ENCODE data around the gene ZNF394. TPM values are rescaled to one million over a fixed set of nuclear protein-coding genes. Genes with fewer than 3 reads are reported as not detected.
A peak's percentile ranks its signal among the peaks of the same experiment; 100 is the strongest.

The ZNF394 gene
- polyA plus RNA-seq, 3 donors: 35.7 to 57.7 (median 39.1) TPM

- DNase-seq: no peak
Observed at GRCh38 chr7:99465421-99465768, 34.7 kb downstream of the ZNF394 start.

GRCh38 chr7:99461221-99461620 lies 38.9 kb downstream of the ZNF394 start:
- DNase-seq: no peak
- no peak overlapping the region for H3K4me3 Mint-ChIP-seq
- Histone ChIP-seq H3K4me2 (replicated peaks; ENCODE audit: extremely low read depth, low read length, poor library complexity, severe bottlenecking) (no peak overlapping the region), H3K9ac (ENCODE audit: insufficient read depth, low read length, poor library complexity, severe bottlenecking) (no peak overlapping the region), H3K27ac (ENCODE audit: low read depth in 1 of 2, low read length in 2 of 2) (no peak overlapping the region), H3K4me1 (ENCODE audit: control insufficient read depth in 1 of 2, insufficient read depth in 2 of 2, low read length in 2 of 2) (peaks cover 11 to 20% of the 10 kb centered on the region in 2 donors), H3K4me3 (replicated peaks in 1 of 3; ENCODE audit: low read depth in 2 of 3, low read length in 3 of 3) (no peak overlapping the region), H3K79me2 (ENCODE audit: insufficient read depth, low read length) (peaks cover 88% of the 10 kb centered on the region), H4K20me1 (ENCODE audit: insufficient read depth, low read length) (peaks cover 74% of the 10 kb centered on the region), H2AFZ (ENCODE audit: insufficient read depth, low read depth, low read length, poor library complexity, severe bottlenecking) (no peak overlapping the region), H3K36me3 (replicated peaks in 1 of 2; ENCODE audit: control insufficient read depth in 1 of 2, insufficient read depth in 2 of 2, low read length in 2 of 2) (peaks cover 46 to 66% of the 10 kb centered on the region in 2 donors), H3K9me3 (replicated peaks in 1 of 2; ENCODE audit: control insufficient read depth in 1 of 2, insufficient read depth in 1 of 2, low read length in 2 of 2) (no peaks in the 10 kb centered on the region), H3K27me3 (ENCODE audit: control insufficient read depth in 2 of 2, insufficient read depth in 2 of 2, low read length in 2 of 2) (no peaks in the 10 kb centered on the region)
- intact Hi-C loops (cut with micrococcal nuclease): no loop called here
- no peak for TF ChIP-seq CTCF (IDR thresholded peaks at IDR 0.05)
- peaks cover 12% of the 10 kb centered on the region for H3K4me1 Mint-ChIP-seq
- peaks cover 0 to 3% (median 0%) of the 10 kb centered on the region in 3 donors for H3K27me3 Mint-ChIP-seq (ENCODE audit: low read depth in 3 of 3)
- H3K36me3 Mint-ChIP-seq: peaks cover 50 to 73% of the 10 kb centered on the region in 2 donors
- peak overlapping the region in 3 of 7 donors; percentile 10 to 33 (median 20) for H3K27ac Mint-ChIP-seq
- H3K9me3 Mint-ChIP-seq: no peaks in the 10 kb centered on the region
- 90% methylated on average over 2 of the region's 2 CpGs for WGBS (ENCODE audit: insufficient coverage)

More at GRCh38 chr7:99465421-99465768, 34.7 kb downstream of the ZNF394 start:
- Histone ChIP-seq H3K4me2 (replicated peaks; ENCODE audit: extremely low read depth, low read length, poor library complexity, severe bottlenecking) (peak overlapping the region; percentile 94), H4K20me1 (ENCODE audit: insufficient read depth, low read length) (peaks cover 33% of the 10 kb centered on the region), H3K27me3 (ENCODE audit: control insufficient read depth in 2 of 2, insufficient read depth in 2 of 2, low read length in 2 of 2) (no peaks in the 10 kb centered on the region), H3K4me1 (ENCODE audit: control insufficient read depth in 1 of 2, insufficient read depth in 2 of 2, low read length in 2 of 2) (peaks cover 14 to 23% of the 10 kb centered on the region in 2 donors), H3K9ac (ENCODE audit: insufficient read depth, low read length, poor library complexity, severe bottlenecking) (peak overlapping the region; percentile 92), H3K27ac (ENCODE audit: low read depth in 1 of 2, low read length in 2 of 2) (peak overlapping the region; percentile 90 to 91), H2AFZ (ENCODE audit: insufficient read depth, low read depth, low read length, poor library complexity, severe bottlenecking) (peak overlapping the region; percentile 85), H3K4me3 (replicated peaks in 1 of 3; ENCODE audit: low read depth in 2 of 3, low read length in 3 of 3) (peak overlapping the region; percentile 87 to 94 (median 87)), H3K9me3 (replicated peaks in 1 of 2; ENCODE audit: control insufficient read depth in 1 of 2, insufficient read depth in 1 of 2, low read length in 2 of 2) (no peaks in the 10 kb centered on the region), H3K36me3 (replicated peaks in 1 of 2; ENCODE audit: control insufficient read depth in 1 of 2, insufficient read depth in 2 of 2, low read length in 2 of 2) (peaks cover 7 to 25% of the 10 kb centered on the region in 2 donors), H3K79me2 (ENCODE audit: insufficient read depth, low read length) (peaks cover 61% of the 10 kb centered on the region)
- WGBS (ENCODE audit: insufficient coverage): 6% methylated on average over 7 of the region's 9 CpGs
- no peak for TF ChIP-seq CTCF (IDR thresholded peaks at IDR 0.05)
- peak overlapping the region; percentile 85 to 91 for H3K4me3 Mint-ChIP-seq
- peak overlapping the region; percentile 87 to 96 (median 94) for H3K27ac Mint-ChIP-seq
- H3K27me3 Mint-ChIP-seq (ENCODE audit: low read depth in 3 of 3): peaks cover 11 to 17% (median 12%) of the 10 kb centered on the region in 3 donors
- H3K9me3 Mint-ChIP-seq: peaks cover 0 to 3% (median 0%) of the 10 kb centered on the region in 7 donors
- peaks cover 10 to 31% of the 10 kb centered on the region in 2 donors for H3K36me3 Mint-ChIP-seq
- intact Hi-C loops (cut with micrococcal nuclease): no loop called here
- H3K4me1 Mint-ChIP-seq: peaks cover 12% of the 10 kb centered on the region

Data from CD14-positive monocyte (primary cell).